ENCODE results near the gene PSTK. TPM values are rescaled to one million over a fixed set of nuclear protein-coding genes. Genes with fewer than 3 reads are reported as not detected.

The PSTK gene
- total and polyA plus RNA-seq, 2 of the 13 experiments (the other 11 are each of a cell fraction or from before 2014, with no cell fraction given) = 8.2 to 9.3 TPM

DNA sequence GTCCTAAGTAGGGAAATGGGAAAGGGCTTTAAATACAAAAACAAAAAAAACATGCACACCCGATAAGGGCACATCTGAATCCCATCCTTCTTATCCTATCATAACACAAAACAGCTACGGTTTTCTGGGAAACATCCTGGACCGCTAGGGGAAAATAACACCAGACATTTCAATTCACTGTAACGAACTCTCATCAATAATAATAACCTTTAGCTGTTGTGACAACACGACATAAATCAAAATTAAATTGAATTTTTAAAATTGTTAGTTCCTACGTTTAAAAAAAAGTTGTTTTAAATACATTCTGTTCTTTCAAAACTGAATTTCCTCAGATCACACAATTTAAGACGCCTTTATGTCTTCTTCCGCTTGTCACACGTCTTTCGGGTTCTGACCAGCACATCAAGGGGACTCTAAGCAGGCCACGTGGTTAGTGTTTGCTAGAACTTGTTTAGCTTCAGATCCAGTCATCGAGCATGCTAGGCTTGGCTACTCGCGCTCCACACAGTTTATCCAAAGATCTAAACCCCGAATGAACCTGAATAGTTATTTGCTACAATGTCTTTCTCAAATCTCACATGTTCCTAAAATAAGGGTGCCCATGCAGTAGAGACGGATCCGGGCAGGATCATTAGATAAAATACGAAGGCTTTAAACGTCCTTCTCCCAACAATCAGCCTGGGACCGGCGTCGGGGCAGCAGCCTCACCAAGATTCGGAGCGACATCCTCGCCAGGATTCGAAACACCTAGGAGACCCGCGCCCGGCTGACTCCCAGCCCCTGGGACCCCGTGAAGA lies 27.6 kb downstream of the PSTK start (continued):
- TF ChIP-seq, protein P1, sequence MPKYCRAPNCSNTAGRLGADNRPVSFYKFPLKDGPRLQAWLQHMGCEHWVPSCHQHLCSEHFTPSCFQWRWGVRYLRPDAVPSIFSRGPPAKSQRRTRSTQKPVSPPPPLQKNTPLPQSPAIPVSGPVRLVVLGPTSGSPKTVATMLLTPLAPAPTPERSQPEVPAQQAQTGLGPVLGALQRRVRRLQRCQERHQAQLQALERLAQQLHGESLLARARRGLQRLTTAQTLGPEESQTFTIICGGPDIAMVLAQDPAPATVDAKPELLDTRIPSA (CRISPR knock-in tag; IDR thresholded peaks at IDR 0.05; ENCODE audit: borderline replicate concordance) = no peak
- TF ChIP-seq, protein P2, sequence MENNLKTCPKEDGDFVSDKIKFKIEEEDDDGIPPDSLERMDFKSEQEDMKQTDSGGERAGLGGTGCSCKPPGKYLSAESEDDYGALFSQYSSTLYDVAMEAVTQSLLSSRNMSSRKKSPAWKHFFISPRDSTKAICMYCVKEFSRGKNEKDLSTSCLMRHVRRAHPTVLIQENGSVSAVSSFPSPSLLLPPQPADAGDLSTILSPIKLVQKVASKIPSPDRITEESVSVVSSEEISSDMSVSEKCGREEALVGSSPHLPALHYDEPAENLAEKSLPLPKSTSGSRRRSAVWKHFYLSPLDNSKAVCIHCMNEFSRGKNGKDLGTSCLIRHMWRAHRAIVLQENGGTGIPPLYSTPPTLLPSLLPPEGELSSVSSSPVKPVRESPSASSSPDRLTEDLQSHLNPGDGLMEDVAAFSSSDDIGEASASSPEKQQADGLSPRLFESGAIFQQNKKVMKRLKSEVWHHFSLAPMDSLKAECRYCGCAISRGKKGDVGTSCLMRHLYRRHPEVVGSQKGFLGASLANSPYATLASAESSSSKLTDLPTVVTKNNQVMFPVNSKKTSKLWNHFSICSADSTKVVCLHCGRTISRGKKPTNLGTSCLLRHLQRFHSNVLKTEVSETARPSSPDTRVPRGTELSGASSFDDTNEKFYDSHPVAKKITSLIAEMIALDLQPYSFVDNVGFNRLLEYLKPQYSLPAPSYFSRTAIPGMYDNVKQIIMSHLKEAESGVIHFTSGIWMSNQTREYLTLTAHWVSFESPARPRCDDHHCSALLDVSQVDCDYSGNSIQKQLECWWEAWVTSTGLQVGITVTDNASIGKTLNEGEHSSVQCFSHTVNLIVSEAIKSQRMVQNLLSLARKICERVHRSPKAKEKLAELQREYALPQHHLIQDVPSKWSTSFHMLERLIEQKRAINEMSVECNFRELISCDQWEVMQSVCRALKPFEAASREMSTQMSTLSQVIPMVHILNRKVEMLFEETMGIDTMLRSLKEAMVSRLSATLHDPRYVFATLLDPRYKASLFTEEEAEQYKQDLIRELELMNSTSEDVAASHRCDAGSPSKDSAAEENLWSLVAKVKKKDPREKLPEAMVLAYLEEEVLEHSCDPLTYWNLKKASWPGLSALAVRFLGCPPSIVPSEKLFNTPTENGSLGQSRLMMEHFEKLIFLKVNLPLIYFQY (CRISPR knock-in tag; IDR thresholded peaks at IDR 0.05; ENCODE audit: borderline replicate concordance) = 0 out of 2 replicates have a peak, but pooled peaks have one; percentile 30
- TF ChIP-seq ZNF552 (CRISPR knock-in tag; IDR thresholded peaks at IDR 0.05; ENCODE audit: borderline replicate concordance) (no peak), FOSL2 (CRISPR knock-in tag; IDR thresholded peaks at IDR 0.05) (0 out of 2 replicates have a peak, but pooled peaks have one; percentile 14), ELF3 (CRISPR knock-in tag; IDR thresholded peaks at IDR 0.05) (no peak), IRX3 (CRISPR knock-in tag; IDR thresholded peaks at IDR 0.05; ENCODE audit: borderline replicate concordance, low read depth) (no peak), DMAP1 (CRISPR knock-in tag; IDR thresholded peaks at IDR 0.05) (no peak), NONO (IDR thresholded peaks at IDR 0.05) (no peak), NONO (CRISPR knock-in tag; conservative IDR thresholded peaks at IDR 0.05) (no peak), KDM4B (CRISPR knock-in tag; IDR thresholded peaks at IDR 0.05) (no peak), ZNF557 (CRISPR knock-in tag; IDR thresholded peaks at IDR 0.05) (no peak), HNRNPK (IDR thresholded peaks at IDR 0.05; ENCODE audit: low read depth, low read length, poor library complexity, severe bottlenecking) (no peak), ZNF605 (CRISPR knock-in tag; IDR thresholded peaks at IDR 0.05) (no peak), KMT2A (CRISPR knock-in tag; IDR thresholded peaks at IDR 0.05) (peak; percentile 13; the same call in 1 of the 2 replicates), ZNF570 (CRISPR knock-in tag; IDR thresholded peaks at IDR 0.05; ENCODE audit: borderline replicate concordance) (no peak), ZNF674 (CRISPR knock-in tag; IDR thresholded peaks at IDR 0.05; ENCODE audit: low read depth) (no peak), KLF16 (CRISPR knock-in tag; IDR thresholded peaks at IDR 0.05) (no peak), WIZ (CRISPR knock-in tag; IDR thresholded peaks at IDR 0.05) (no peak), ZNF709 (CRISPR knock-in tag; IDR thresholded peaks at IDR 0.05) (no peak; the same call in 1 of the 2 replicates)
- TF ChIP-seq, protein P3, sequence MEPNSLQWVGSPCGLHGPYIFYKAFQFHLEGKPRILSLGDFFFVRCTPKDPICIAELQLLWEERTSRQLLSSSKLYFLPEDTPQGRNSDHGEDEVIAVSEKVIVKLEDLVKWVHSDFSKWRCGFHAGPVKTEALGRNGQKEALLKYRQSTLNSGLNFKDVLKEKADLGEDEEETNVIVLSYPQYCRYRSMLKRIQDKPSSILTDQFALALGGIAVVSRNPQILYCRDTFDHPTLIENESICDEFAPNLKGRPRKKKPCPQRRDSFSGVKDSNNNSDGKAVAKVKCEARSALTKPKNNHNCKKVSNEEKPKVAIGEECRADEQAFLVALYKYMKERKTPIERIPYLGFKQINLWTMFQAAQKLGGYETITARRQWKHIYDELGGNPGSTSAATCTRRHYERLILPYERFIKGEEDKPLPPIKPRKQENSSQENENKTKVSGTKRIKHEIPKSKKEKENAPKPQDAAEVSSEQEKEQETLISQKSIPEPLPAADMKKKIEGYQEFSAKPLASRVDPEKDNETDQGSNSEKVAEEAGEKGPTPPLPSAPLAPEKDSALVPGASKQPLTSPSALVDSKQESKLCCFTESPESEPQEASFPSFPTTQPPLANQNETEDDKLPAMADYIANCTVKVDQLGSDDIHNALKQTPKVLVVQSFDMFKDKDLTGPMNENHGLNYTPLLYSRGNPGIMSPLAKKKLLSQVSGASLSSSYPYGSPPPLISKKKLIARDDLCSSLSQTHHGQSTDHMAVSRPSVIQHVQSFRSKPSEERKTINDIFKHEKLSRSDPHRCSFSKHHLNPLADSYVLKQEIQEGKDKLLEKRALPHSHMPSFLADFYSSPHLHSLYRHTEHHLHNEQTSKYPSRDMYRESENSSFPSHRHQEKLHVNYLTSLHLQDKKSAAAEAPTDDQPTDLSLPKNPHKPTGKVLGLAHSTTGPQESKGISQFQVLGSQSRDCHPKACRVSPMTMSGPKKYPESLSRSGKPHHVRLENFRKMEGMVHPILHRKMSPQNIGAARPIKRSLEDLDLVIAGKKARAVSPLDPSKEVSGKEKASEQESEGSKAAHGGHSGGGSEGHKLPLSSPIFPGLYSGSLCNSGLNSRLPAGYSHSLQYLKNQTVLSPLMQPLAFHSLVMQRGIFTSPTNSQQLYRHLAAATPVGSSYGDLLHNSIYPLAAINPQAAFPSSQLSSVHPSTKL (CRISPR knock-in tag; IDR thresholded peaks at IDR 0.05) = no peak
- TF ChIP-seq, protein P4, sequence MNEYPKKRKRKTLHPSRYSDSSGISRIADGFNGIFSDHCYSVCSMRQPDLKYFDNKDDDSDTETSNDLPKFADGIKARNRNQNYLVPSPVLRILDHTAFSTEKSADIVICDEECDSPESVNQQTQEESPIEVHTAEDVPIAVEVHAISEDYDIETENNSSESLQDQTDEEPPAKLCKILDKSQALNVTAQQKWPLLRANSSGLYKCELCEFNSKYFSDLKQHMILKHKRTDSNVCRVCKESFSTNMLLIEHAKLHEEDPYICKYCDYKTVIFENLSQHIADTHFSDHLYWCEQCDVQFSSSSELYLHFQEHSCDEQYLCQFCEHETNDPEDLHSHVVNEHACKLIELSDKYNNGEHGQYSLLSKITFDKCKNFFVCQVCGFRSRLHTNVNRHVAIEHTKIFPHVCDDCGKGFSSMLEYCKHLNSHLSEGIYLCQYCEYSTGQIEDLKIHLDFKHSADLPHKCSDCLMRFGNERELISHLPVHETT (CRISPR knock-in tag; conservative IDR thresholded peaks at IDR 0.05) = no peak
